Stimulated activated CD4-positive, alpha-beta T cell treated with anti-CD3 and anti-CD28 coated beads, TNF-alpha, amount 100 ng/mL, for 4 hours (primary cell): ENCODE results near the gene AMPH.

Experiments
- DNase-seq, 3 experiments: peaks; one replicate each; pipeline ENCODE4 v3.0.0-alpha.2; 2020; ENCODE audit warnings: low read depth in 3 of 3

The AMPH gene

GRCh38 chr7:38542156-38542555, 89.0 kb downstream of the AMPH start:
- DNase-seq, result no peak

GRCh38 chr7:38541440-38541839, 89.7 kb downstream of the AMPH start:
- no peak for DNase-seq

- DNase-seq, result no peak
Measured at GRCh38 chr7:38539477-38540081, 91.6 kb downstream of the AMPH start.

GRCh38 chr7:38535073-38535472, 96.1 kb downstream of the AMPH start:
- DNase-seq, result no peak

GRCh38 chr7:38525857-38526256, 105.3 kb downstream of the AMPH start:
- no peak for DNase-seq

GRCh38 chr7:38524786-38525185, 106.4 kb downstream of the AMPH start:
- DNase-seq, result no peak

GRCh38 chr7:38520741-38521140, 110.4 kb downstream of the AMPH start:
- DNase-seq, result no peak

GRCh38 chr7:38518541-38518940, 112.6 kb downstream of the AMPH start:
- DNase-seq, result no peak

GRCh38 chr7:38512704-38513103, 118.5 kb downstream of the AMPH start:
- no peak for DNase-seq

- DNase-seq, result no peak
Measured at GRCh38 chr7:38512291-38512690, 118.9 kb downstream of the AMPH start.

GRCh38 chr7:38507384-38507783, 123.8 kb downstream of the AMPH start:
- no peak for DNase-seq

GRCh38 chr7:38506756-38507155, 124.4 kb downstream of the AMPH start:
- no peak for DNase-seq

- no peak for DNase-seq
Measured at GRCh38 chr7:38506004-38506403, 125.2 kb downstream of the AMPH start.

- DNase-seq, result no peak
Measured at GRCh38 chr7:38504684-38505083, 126.5 kb downstream of the AMPH start.

GRCh38 chr7:38502848-38503247, 128.3 kb downstream of the AMPH start:
- DNase-seq, result no peak

GRCh38 chr7:38502289-38502688, 128.9 kb downstream of the AMPH start:
- no peak for DNase-seq

- no peak for DNase-seq
Measured at GRCh38 chr7:38492010-38492409, 139.2 kb downstream of the AMPH start.

- no peak for DNase-seq
Measured at GRCh38 chr7:38482521-38482920, 148.7 kb downstream of the AMPH start.

GRCh38 chr7:38481401-38481800, 149.8 kb downstream of the AMPH start:
- no peak for DNase-seq

GRCh38 chr7:38478404-38478803, 152.8 kb downstream of the AMPH start:
- DNase-seq, result no peak

- DNase-seq, result no peak
Measured at GRCh38 chr7:38477333-38477732, 153.8 kb downstream of the AMPH start.

GRCh38 chr7:38476764-38477163, 154.4 kb downstream of the AMPH start:
- DNase-seq, result no peak

GRCh38 chr7:38465956-38466355, 165.2 kb downstream of the AMPH start:
- no peak for DNase-seq
